Activated T-cell treated with anti-CD3 and anti-CD28 coated beads, Interleukin-2, amount 50 U/mL, for 1 hour (primary cell): ENCODE data around the gene SLCO2A1.

ENCODE experiments used
- DNase-seq: peaks from one replicate; pipeline ENCODE4 v3.0.0-alpha.2; 2020

SLCO2A1 gene

GRCh38 chr3:133880886-133881455, 148.8 kb downstream of the SLCO2A1 start:
- no peak for DNase-seq

GRCh38 chr3:133880287-133880686, 149.4 kb downstream of the SLCO2A1 start:
- DNase-seq, result no peak

GRCh38 chr3:133878518-133878917, 151.2 kb downstream of the SLCO2A1 start:
- no peak for DNase-seq
